ENCODE results near the gene USP4. TPM values are rescaled to one million over a fixed set of nuclear protein-coding genes. Genes with fewer than 3 reads are reported as not detected.

The USP4 gene
- total and polyA plus RNA-seq, 2 of the 8 experiments (the other 6 are each of a cell fraction or from before 2014, with no cell fraction given), result 16.0 to 27.8 TPM

GRCh38 chr3:49255112-49255511, 84.7 kb downstream of the USP4 start:
- H4K20me1 ChIP-seq (replicated peaks in 1 of 2; ENCODE audit: control insufficient read depth in 1 of 2, insufficient read depth in 2 of 2, low read length in 2 of 2), result no peaks in the 10 kb centered on the region
- no peak overlapping the region for H2BK5ac ChIP-seq (ENCODE audit: low read depth, low read length)
- no peak for DNase-seq (ENCODE audit: low read depth in 1 of 2, low spot score in 2 of 2)
- no peak overlapping the region for H4K8ac ChIP-seq (ENCODE audit: extremely low read depth, insufficient read depth, low read length)
- no peak overlapping the region for H2BK120ac ChIP-seq (replicated peaks; ENCODE audit: low read depth, low read length)
- H3K36me3 ChIP-seq (ENCODE audit: control insufficient read depth in 2 of 4, insufficient read depth in 4 of 4, low read length in 3 of 4), result no peaks in the 10 kb centered on the region
- no peak overlapping the region for H2AK5ac ChIP-seq (ENCODE audit: low read depth, low read length)
- no peaks in the 10 kb centered on the region for H3K9me3 ChIP-seq (ENCODE audit: insufficient read depth in 2 of 2, low read depth in 1 of 2, low read length in 1 of 2)
- no peak overlapping the region for H3K56ac ChIP-seq (replicated peaks; ENCODE audit: insufficient read length, low read depth, low read length)
- H3K23me2 ChIP-seq (ENCODE audit: low read depth, low read length), result no peaks in the 10 kb centered on the region
- no peak overlapping the region for H2BK15ac ChIP-seq (ENCODE audit: low read length)
- no peak overlapping the region for H2BK12ac ChIP-seq (ENCODE audit: low read depth, low read length)
- H4K91ac ChIP-seq (replicated peaks; ENCODE audit: insufficient read length, low read length), result no peak overlapping the region
- no peaks in the 10 kb centered on the region for H3K79me2 ChIP-seq (ENCODE audit: control insufficient read depth in 1 of 2, insufficient read depth in 2 of 2, low read length in 2 of 2)
- no peaks in the 10 kb centered on the region for H3K79me1 ChIP-seq (ENCODE audit: low read depth, low read length)
- no peak overlapping the region for H3K4ac ChIP-seq (replicated peaks; ENCODE audit: insufficient read length, low read depth, low read length)
- H3K9ac ChIP-seq (replicated peaks in 1 of 4; ENCODE audit: extremely low read depth in 1 of 4, low read depth in 3 of 4, low read length in 3 of 4), result no peak overlapping the region
- 86% methylated on average over 1 of the region's 1 CpG; no CpG with 5 or more reads in 1 of the 2 experiments for WGBS, 2 experiments (ENCODE audit: extremely low coverage in 1 of 2, insufficient coverage in 1 of 2, insufficient read length in 1 of 2, insufficient replicate concordance in 2 of 2, low coverage in 1 of 2, low lambda C conversion rate in 2 of 2, missing lambda C conversion rate in 1 of 2)
- CTCF ChIA-PET (ENCODE audit: partially characterized antibody), result interaction anchor here (0.6 to 1.3 kb wide), 7 partner anchors 23 to 446 kb away, joined by 3 read pairs; partner anchors contain the start of gene KLHDC8B
- no peak overlapping the region for H3K14ac ChIP-seq (ENCODE audit: insufficient read length)
- POLR2A ChIA-PET (ENCODE audit: partially characterized antibody), result interaction anchor here (0.6 to 1.5 kb wide), 4 partner anchors 22 to 68 kb away, joined by 3 to 4 read pairs (median 4); partner anchors contain the start of gene C3orf62
- H3K23ac ChIP-seq (ENCODE audit: insufficient read length), result no peak overlapping the region
- H3K27me3 ChIP-seq (replicated peaks in 1 of 4; ENCODE audit: control insufficient read depth in 3 of 4, extremely low read depth in 1 of 4, insufficient read depth in 3 of 4, low read length in 3 of 4), result no peaks in the 10 kb centered on the region
- no peak overlapping the region for H3K4me3 ChIP-seq (ENCODE audit: extremely low read depth in 1 of 4, insufficient read depth in 2 of 4, low read depth in 3 of 4, low read length in 4 of 4)
- FAIRE-seq, result no peak
- H3K27ac ChIP-seq (ENCODE audit: low read depth, low read length), result no peak overlapping the region
- H3K18ac ChIP-seq (ENCODE audit: extremely low read depth, low read length), result no peak overlapping the region
- H3K4me2 ChIP-seq (ENCODE audit: insufficient read depth in 1 of 2, low read depth in 2 of 2, low read length in 2 of 2), result no peak overlapping the region
- no peak overlapping the region for H2BK20ac ChIP-seq (ENCODE audit: low read length)
- H3K4me1 ChIP-seq (replicated peaks in 1 of 4; ENCODE audit: control insufficient read depth in 3 of 4, insufficient read depth in 4 of 4, low read length in 3 of 4), result no peaks in the 10 kb centered on the region
- no peak overlapping the region for H2AFZ ChIP-seq (ENCODE audit: low read length)
- H4K5ac ChIP-seq (ENCODE audit: insufficient read length, low read depth, low read length), result no peak overlapping the region
- TF ChIP-seq CHD1 (IDR thresholded peaks at IDR 0.05; ENCODE audit: low read depth, low read length) (no peak), SP1 (IDR thresholded peaks at IDR 0.05; ENCODE audit: low read depth, low read length) (no peak), CBX5 (IDR thresholded peaks at IDR 0.05; ENCODE audit: low read depth, low read length) (no peak), YY1 (IDR thresholded peaks at IDR 0.05; ENCODE audit: low read depth, low read length) (no peak), BRCA1 (IDR thresholded peaks at IDR 0.05; ENCODE audit: low read depth, low read length) (no peak), JUN (IDR thresholded peaks at IDR 0.05; ENCODE audit: low read depth, low read length) (no peak), RNF2 (IDR thresholded peaks at IDR 0.05; ENCODE audit: borderline replicate concordance, low read depth, low read length, missing control alignments, poor library complexity, severe bottlenecking) (no peak), KDM5A (IDR thresholded peaks at IDR 0.05; ENCODE audit: low read length) (no peak), POLR2AphosphoS5 (IDR thresholded peaks at IDR 0.05; ENCODE audit: low read depth, low read length) (no peak), TBP (IDR thresholded peaks at IDR 0.05; ENCODE audit: low read depth, low read length) (no peak), MAFK (IDR thresholded peaks at IDR 0.05; ENCODE audit: low read depth, low read length) (no peak), GABPA (IDR thresholded peaks at IDR 0.05; ENCODE audit: borderline replicate concordance, insufficient read depth, low read length) (no peak), RXRA (IDR thresholded peaks at IDR 0.05; ENCODE audit: insufficient read depth, low read depth, low read length) (no peak), TCF12 (IDR thresholded peaks at IDR 0.05; ENCODE audit: low read depth, low read length) (no peak), BACH1 (IDR thresholded peaks at IDR 0.05; ENCODE audit: low read length) (no peak), FOSL1 (IDR thresholded peaks at IDR 0.05; ENCODE audit: insufficient read depth, low read depth, low read length) (no peak)
